PC-9 (cell line): ENCODE measurements around the gene SELENOV. TPM values are rescaled to one million over a fixed set of nuclear protein-coding genes. Genes with fewer than 3 reads are reported as not detected.
A peak's percentile ranks its signal among the peaks of the same experiment; 100 is the strongest.

Experiments used
- BruUV-seq: library from RNA; stranded (reverse); fragments of 400-500 nt; replicated peaks from 2 replicates; lab custom pipeline; 2021; lab: Mats Ljungman, UMichigan
- CTCF ChIA-PET: fragments of 300-600 bp; sonication (Branson Sonifier 250); formaldehyde crosslinking; loops from one replicate; lab custom pipeline; 2022; ENCODE audit warnings: antibody characterized with exemption; lab: Charles Lee
- POLR2A ChIA-PET: fragments of 300-600 bp; sonication (Branson Sonifier 250); formaldehyde crosslinking; loops from one replicate; lab custom pipeline; 2022; ENCODE audit warnings: antibody characterized with exemption; ENCODE audit not compliant: unreplicated experiment; lab: Charles Lee
- DNase-seq, 2 experiments: peaks; one replicate each; pipeline versions ENCODE4 v3.0.0 to v3.0.0-alpha.2; 2015 to 2022; ENCODE audit warnings: mixed read lengths in 1 of 2
- H2AFZ ChIP-seq: fragments of 200-600 bp; sonication (generic); 2 replicates; pipeline ENCODE4 v1.8.1; 2017; ENCODE audit warnings: antibody characterized with exemption
- H3F3A ChIP-seq: fragments of 200-600 bp; sonication (generic); 2 replicates; pipeline ENCODE4 v1.8.1; 2017; ENCODE audit warnings: antibody characterized with exemption, mild to moderate bottlenecking, low read depth; ENCODE audit not compliant: insufficient read depth
- H3K27ac ChIP-seq: fragments of 200-600 bp; sonication (generic); 2 replicates; pipeline ENCODE4 v1.6.1; 2016; ENCODE audit warnings: mixed run types
- H3K27me3 ChIP-seq: fragments of 200-600 bp; sonication (generic); 2 replicates; pipeline ENCODE4 v1.6.1; 2016; ENCODE audit warnings: low read depth, mixed run types; ENCODE audit not compliant: insufficient read depth
- H3K36me3 ChIP-seq: fragments of 200-600 bp; sonication (generic); 2 replicates; pipeline ENCODE4 v1.6.1; 2016; ENCODE audit warnings: low read depth, mixed run types
- H3K4me1 ChIP-seq: fragments of 200-600 bp; sonication (generic); replicated peaks from 2 replicates; pipeline ENCODE4 v1.6.1; 2016; ENCODE audit warnings: mixed run types; ENCODE audit not compliant: insufficient read depth
- H3K4me2 ChIP-seq: fragments of 200-600 bp; sonication (generic); 2 replicates; pipeline ENCODE4 v1.6.1; 2017; ENCODE audit warnings: mixed run types
- H3K4me3 ChIP-seq: fragments of 200-600 bp; sonication (generic); 2 replicates; pipeline ENCODE4 v1.6.1; 2016; ENCODE audit warnings: mixed run types
- H3K79me2 ChIP-seq: fragments of 200-600 bp; sonication (generic); 2 replicates; pipeline ENCODE4 v1.6.1; 2017; ENCODE audit warnings: low read depth, mixed run types
- H3K9me2 ChIP-seq: fragments of 200-600 bp; sonication (generic); 2 replicates; pipeline ENCODE4 v1.8.1; 2017; ENCODE audit warnings: mild to moderate bottlenecking; ENCODE audit not compliant: insufficient read depth
- H3K9me3 ChIP-seq: fragments of 200-600 bp; sonication (generic); 2 replicates; pipeline ENCODE4 v1.8.1; 2016; ENCODE audit warnings: low read depth; ENCODE audit not compliant: insufficient read depth
- H4K20me1 ChIP-seq: fragments of 200-600 bp; sonication (generic); 2 replicates; pipeline ENCODE4 v1.8.1; 2017; ENCODE audit not compliant: insufficient read depth
- EZH2 ChIP-seq: fragments of 200-600 bp; sonication (generic); IDR thresholded peaks from 2 replicates; pipeline ENCODE4 v1.8.0; 2017; ENCODE audit warnings: antibody characterized with exemption, low read depth
- intact Hi-C: fragments of 100-400 bp; cut with micrococcal nuclease; formaldehyde crosslinking; loops from one replicate; pipeline ENCODE4 v1.10.0; 2022; ENCODE audit not compliant: unreplicated experiment
- total RNA-seq: library from RNA; stranded (reverse); gene quantifications from 2 replicates; pipeline ENCODE4 v1.2.3, GENCODE V29; 2021
- TF ChIP-seq, protein P1 (sequence below): fragments of 200-600 bp; sonication (generic); conservative IDR thresholded peaks from 2 replicates; pipeline ENCODE4 v1.6.1; 2017; ENCODE audit warnings: mixed run types, antibody characterized with exemption, mild to moderate bottlenecking, moderate library complexity

SELENOV gene
- total RNA-seq, 1 experiment from 2014 or later: not detected

DNA sequence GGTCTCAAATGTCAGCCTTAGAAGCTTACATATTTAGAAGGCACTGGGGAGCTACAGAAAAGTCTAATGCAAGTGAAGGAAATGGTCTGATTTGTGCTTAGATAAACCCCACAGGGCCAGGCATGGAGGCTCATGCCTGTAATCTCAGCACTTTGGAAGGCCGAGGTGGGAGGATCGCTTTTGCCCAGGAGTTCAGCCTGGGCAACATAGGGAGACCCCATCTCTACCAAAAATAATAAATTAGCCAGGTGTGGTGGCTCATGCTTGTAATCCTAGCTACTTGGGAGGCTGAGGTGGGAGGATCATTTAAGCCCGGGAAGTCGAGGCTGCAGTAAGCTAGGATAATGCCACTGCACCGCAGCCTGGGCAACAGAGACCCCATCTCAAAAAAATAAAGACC is 18.9 kb upstream of the SELENOV start:
- Histone ChIP-seq H3K36me3 (no peaks in the 10 kb centered on the region), H3K27ac (no peak overlapping the region), H3K27me3 (peaks cover 36% of the 10 kb centered on the region), H3K79me2 (no peaks in the 10 kb centered on the region), H3F3A (peaks cover 16% of the 10 kb centered on the region; the same call in 1 of the 2 replicates), H4K20me1 (no peaks in the 10 kb centered on the region), H3K4me2 (no peak overlapping the region), H3K4me1 (peaks cover 5% of the 10 kb centered on the region; the same call in 1 of the 2 replicates), H3K4me3 (no peak overlapping the region), H3K9me3 (no peaks in the 10 kb centered on the region), H2AFZ (no peak overlapping the region), H3K9me2 (no peaks in the 10 kb centered on the region)
- intact Hi-C loops: no loop called here
- ChIA-PET POLR2A (no interaction called here), CTCF (interaction anchor here (0.6 kb wide), 1 partner anchor 876 kb away, joined by 3 read pairs; no protein-coding TSS in a partner anchor)
- TF ChIP-seq, protein P1, sequence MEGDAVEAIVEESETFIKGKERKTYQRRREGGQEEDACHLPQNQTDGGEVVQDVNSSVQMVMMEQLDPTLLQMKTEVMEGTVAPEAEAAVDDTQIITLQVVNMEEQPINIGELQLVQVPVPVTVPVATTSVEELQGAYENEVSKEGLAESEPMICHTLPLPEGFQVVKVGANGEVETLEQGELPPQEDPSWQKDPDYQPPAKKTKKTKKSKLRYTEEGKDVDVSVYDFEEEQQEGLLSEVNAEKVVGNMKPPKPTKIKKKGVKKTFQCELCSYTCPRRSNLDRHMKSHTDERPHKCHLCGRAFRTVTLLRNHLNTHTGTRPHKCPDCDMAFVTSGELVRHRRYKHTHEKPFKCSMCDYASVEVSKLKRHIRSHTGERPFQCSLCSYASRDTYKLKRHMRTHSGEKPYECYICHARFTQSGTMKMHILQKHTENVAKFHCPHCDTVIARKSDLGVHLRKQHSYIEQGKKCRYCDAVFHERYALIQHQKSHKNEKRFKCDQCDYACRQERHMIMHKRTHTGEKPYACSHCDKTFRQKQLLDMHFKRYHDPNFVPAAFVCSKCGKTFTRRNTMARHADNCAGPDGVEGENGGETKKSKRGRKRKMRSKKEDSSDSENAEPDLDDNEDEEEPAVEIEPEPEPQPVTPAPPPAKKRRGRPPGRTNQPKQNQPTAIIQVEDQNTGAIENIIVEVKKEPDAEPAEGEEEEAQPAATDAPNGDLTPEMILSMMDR: no peak
- TF ChIP-seq EZH2: no peak
- BruUV-seq: no TSS peak
- no peak for DNase-seq

- no peak for DNase-seq
- no peak for TF ChIP-seq EZH2
- TF ChIP-seq, protein P1: no peak
- no peaks in the 10 kb centered on the region for H3K9me3 ChIP-seq
- peak overlapping the region; percentile 40; the same call in 1 of the 2 replicates for H3K4me2 ChIP-seq
- peaks cover 37% of the 10 kb centered on the region for H3K27me3 ChIP-seq
- H3K4me1 ChIP-seq: peaks cover 5% of the 10 kb centered on the region; the same call in 1 of the 2 replicates
- no peak overlapping the region for H3K27ac ChIP-seq
- H3K4me3 ChIP-seq: no peak overlapping the region
- no peak overlapping the region for H2AFZ ChIP-seq
- no peaks in the 10 kb centered on the region for H3K79me2 ChIP-seq
- no peaks in the 10 kb centered on the region for H3K36me3 ChIP-seq
- POLR2A ChIA-PET: interaction anchor here (0.7 kb wide), 1 partner anchor 337 kb away, joined by 4 read pairs; no protein-coding TSS in a partner anchor
- peaks cover 9% of the 10 kb centered on the region; the same call in 1 of the 2 replicates for H3F3A ChIP-seq
- intact Hi-C loops: no loop called here
- no TSS peak for BruUV-seq
- CTCF ChIA-PET: no interaction called here
- no peaks in the 10 kb centered on the region for H3K9me2 ChIP-seq
- no peaks in the 10 kb centered on the region for H4K20me1 ChIP-seq
Measured at GRCh38 chr19:39497701-39497995, 17.3 kb upstream of the SELENOV start.

GRCh38 chr19:39497996-39498797 is 16.7 kb upstream of the SELENOV start:
- DNase-seq: peak in 1 of 2 experiments; percentile 44
- H3K9me2 ChIP-seq: no peaks in the 10 kb centered on the region
- TF ChIP-seq, protein P1: no peak
- no peak for TF ChIP-seq EZH2
- H3K79me2 ChIP-seq: no peaks in the 10 kb centered on the region
- H3K4me1 ChIP-seq: peaks cover 1% of the 10 kb centered on the region; the same call in 1 of the 2 replicates
- H3K4me3 ChIP-seq: no peak overlapping the region
- no TSS peak for BruUV-seq
- H2AFZ ChIP-seq: no peak overlapping the region
- H3K9me3 ChIP-seq: no peaks in the 10 kb centered on the region
- H3K27me3 ChIP-seq: peaks cover 37% of the 10 kb centered on the region
- ChIA-PET CTCF (interaction anchor here (0.6 kb wide), 1 partner anchor 20 kb away, joined by 4 read pairs; no protein-coding TSS in a partner anchor), POLR2A (interaction anchor here (0.7 kb wide), 1 partner anchor 336 kb away, joined by 4 read pairs; no protein-coding TSS in a partner anchor)
- intact Hi-C loops: loop anchor here (2.0 kb wide), 1 partner anchor 33 kb away; no protein-coding TSS in a partner anchor
- peak overlapping the region; percentile 40 for H3K4me2 ChIP-seq
- no peak overlapping the region for H3K27ac ChIP-seq
- peaks cover 9% of the 10 kb centered on the region; the same call in 1 of the 2 replicates for H3F3A ChIP-seq
- no peaks in the 10 kb centered on the region for H4K20me1 ChIP-seq
- no peaks in the 10 kb centered on the region for H3K36me3 ChIP-seq
